Neural cell (in vitro differentiated cells): ENCODE data around the gene METTL9. TPM values are rescaled to one million over a fixed set of nuclear protein-coding genes. Genes with fewer than 3 reads are reported as not detected.

Source experiments
- H2AFZ ChIP-seq: fragments of 200-600, 300-800 bp; sonication (generic), shearing (Covaris generic); 2 replicates; pipeline ENCODE4 v1.6.0; 2014; ENCODE audit warnings: low read depth, mild to moderate bottlenecking, antibody characterized with exemption, low read length, moderate library complexity
- H3F3A ChIP-seq: fragments of 200-600 bp; shearing (Covaris generic); 2 replicates; pipeline ENCODE4 v1.6.1; 2016; ENCODE audit warnings: mild to moderate bottlenecking, moderate library complexity, mixed read lengths, antibody characterized with exemption, low read length; ENCODE audit not compliant: insufficient read depth, poor library complexity, severe bottlenecking
- H3K27ac ChIP-seq: fragments of 200-600, 300-800 bp; sonication (generic), shearing (Covaris generic); 2 replicates; pipeline ENCODE4 v1.5.1; 2014; ENCODE audit warnings: mild to moderate bottlenecking, low read length, moderate library complexity
- H3K27me3 ChIP-seq: fragments of 300-800, 200-600 bp; sonication (generic), shearing (Covaris generic); 2 replicates; pipeline ENCODE4 v1.6.0; 2014; ENCODE audit warnings: mild to moderate bottlenecking, low read depth, low read length, moderate library complexity; ENCODE audit not compliant: insufficient read depth
- H3K36me3 ChIP-seq: fragments of 300-800, 200-600 bp; sonication (generic), shearing (Covaris generic); 2 replicates; pipeline ENCODE4 v1.5.1; 2014; ENCODE audit warnings: mild to moderate bottlenecking, antibody characterized with exemption, low read length, moderate library complexity; ENCODE audit not compliant: insufficient read depth
- H3K4me2 ChIP-seq: fragments of 300-800, 200-600 bp; sonication (generic), shearing (Covaris generic); 2 replicates; pipeline ENCODE4 v1.6.0; 2014; ENCODE audit warnings: mild to moderate bottlenecking, low read length
- H3K4me3 ChIP-seq: fragments of 300-800, 200-600 bp; sonication (generic), shearing (Covaris generic); 2 replicates; pipeline ENCODE4 v1.5.1; 2014; ENCODE audit warnings: mild to moderate bottlenecking, low read length, moderate library complexity
- H3K79me2 ChIP-seq: fragments of 200-600 bp; shearing (Covaris generic); replicated peaks from 2 replicates; pipeline ENCODE4 v1.6.0; 2014; ENCODE audit warnings: mild to moderate bottlenecking, low read length, moderate library complexity; ENCODE audit not compliant: insufficient read depth
- H3K9ac ChIP-seq: fragments of 300-800, 200-600 bp; sonication (generic), shearing (Covaris generic); 2 replicates; pipeline ENCODE4 v1.6.1; 2016; ENCODE audit warnings: mild to moderate bottlenecking, low read length, mixed read lengths
- H3K9me2 ChIP-seq: fragments of 200-600 bp; shearing (Covaris generic); 2 replicates; pipeline ENCODE4 v1.6.1; 2016; ENCODE audit warnings: mild to moderate bottlenecking, low read length, mixed read lengths; ENCODE audit not compliant: insufficient read depth
- H3K9me3 ChIP-seq: fragments of 200-600, 300-800 bp; sonication (generic), shearing (Covaris generic); 2 replicates; pipeline ENCODE4 v1.6.1; 2016; ENCODE audit warnings: mild to moderate bottlenecking, mixed run types, low read length, moderate library complexity, mixed read lengths
- H4K20me1 ChIP-seq: fragments of 200-600 bp; shearing (Covaris generic); 2 replicates; pipeline ENCODE4 v1.6.1; 2016; ENCODE audit warnings: mild to moderate bottlenecking, mixed run types; ENCODE audit not compliant: insufficient read depth
- EP300 ChIP-seq: fragments of 450-650 bp; conservative IDR thresholded peaks from 2 replicates; pipeline ENCODE4 v1.6.1; 2014; ENCODE audit warnings: antibody characterized with exemption, mild to moderate bottlenecking, moderate library complexity; ENCODE audit not compliant: poor library complexity, severe bottlenecking
- EZH2 ChIP-seq: fragments of 200-600, 300-800 bp; shearing (Covaris generic), sonication (generic); IDR thresholded peaks from 2 replicates; pipeline ENCODE4 v1.6.1; 2014; ENCODE audit warnings: antibody characterized with exemption, low read length, borderline replicate concordance, mild to moderate bottlenecking; ENCODE audit not compliant: insufficient read depth, poor library complexity, severe bottlenecking
- MXI1 ChIP-seq: fragments of 450-650 bp; conservative IDR thresholded peaks from 2 replicates; pipeline ENCODE4 v1.6.1; 2014; ENCODE audit warnings: antibody characterized with exemption, mild to moderate bottlenecking; ENCODE audit not compliant: poor library complexity, severe bottlenecking
- POLR2AphosphoS5 ChIP-seq: IDR thresholded peaks from 2 replicates; pipeline ENCODE4 v1.6.1; 2012
- RAD21 ChIP-seq: fragments of 450-650 bp; conservative IDR thresholded peaks from 2 replicates; pipeline ENCODE4 v1.6.1; 2014; ENCODE audit warnings: antibody characterized with exemption, mild to moderate bottlenecking, moderate library complexity
- SMC3 ChIP-seq: fragments of 450-650 bp; conservative IDR thresholded peaks from 2 replicates; pipeline ENCODE4 v1.6.1; 2014; ENCODE audit warnings: antibody characterized with exemption, mild to moderate bottlenecking, moderate library complexity; ENCODE audit not compliant: poor library complexity
- TAF1 ChIP-seq: IDR thresholded peaks from 2 replicates; pipeline ENCODE4 v1.6.1; 2012; ENCODE audit warnings: low read depth
- polyA plus RNA-seq: library from polyadenylated mRNA; depleted of rRNA; stranded (reverse); fragments of >200 nt; gene quantifications from 2 replicates; pipeline ENCODE4 v1.2.3, GENCODE V29; 2014
- TF ChIP-seq, protein P1 (sequence below): fragments of 450-650 bp; IDR thresholded peaks from 2 replicates; pipeline ENCODE4 v1.5.1; 2014; ENCODE audit warnings: antibody characterized with exemption, mild to moderate bottlenecking, moderate library complexity; ENCODE audit not compliant: poor library complexity, severe bottlenecking
- TF ChIP-seq, protein P2 (sequence below): IDR thresholded peaks from 2 replicates; pipeline ENCODE4 v1.6.1; 2012; ENCODE audit warnings: borderline replicate concordance

METTL9 gene
- polyA plus RNA-seq, 1 donor from 2014 or later = 483 TPM

DNA sequence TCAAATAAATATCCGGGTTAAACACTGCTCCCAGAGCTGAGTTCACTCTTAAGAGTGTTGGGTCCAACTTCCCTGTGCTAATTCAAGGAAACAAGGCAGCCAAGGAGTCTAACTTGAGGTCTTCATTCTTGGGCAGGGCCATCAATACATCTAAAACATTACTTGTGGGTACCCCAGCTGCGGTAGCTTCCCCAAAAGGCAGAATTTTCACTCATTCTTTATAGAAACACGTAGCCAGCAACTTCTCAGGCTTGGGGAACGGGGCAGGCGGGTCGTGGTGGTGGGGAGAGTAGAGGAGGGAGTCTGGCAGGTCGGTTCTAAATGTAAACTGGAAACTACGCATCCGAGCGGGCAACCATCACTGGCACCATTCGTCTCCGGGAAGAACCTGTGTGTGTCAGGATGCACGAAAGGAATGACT is 666 bp upstream of the METTL9 start:
- no peaks in the 10 kb centered on the region for H3K36me3 ChIP-seq
- H3K79me2 ChIP-seq = peaks cover 37% of the 10 kb centered on the region
- H4K20me1 ChIP-seq = no peaks in the 10 kb centered on the region
- H3K9me3 ChIP-seq = no peaks in the 10 kb centered on the region
- peak overlapping the region; percentile 96 for H2AFZ ChIP-seq
- H3K4me3 ChIP-seq = peak overlapping the region; percentile 78
- H3K27me3 ChIP-seq = no peaks in the 10 kb centered on the region
- TF ChIP-seq SMC3 (no peak), EP300 (no peak), TAF1 (no peak), MXI1 (no peak), POLR2AphosphoS5 (no peak), EZH2 (no peak), RAD21 (no peak)
- TF ChIP-seq, protein P1, sequence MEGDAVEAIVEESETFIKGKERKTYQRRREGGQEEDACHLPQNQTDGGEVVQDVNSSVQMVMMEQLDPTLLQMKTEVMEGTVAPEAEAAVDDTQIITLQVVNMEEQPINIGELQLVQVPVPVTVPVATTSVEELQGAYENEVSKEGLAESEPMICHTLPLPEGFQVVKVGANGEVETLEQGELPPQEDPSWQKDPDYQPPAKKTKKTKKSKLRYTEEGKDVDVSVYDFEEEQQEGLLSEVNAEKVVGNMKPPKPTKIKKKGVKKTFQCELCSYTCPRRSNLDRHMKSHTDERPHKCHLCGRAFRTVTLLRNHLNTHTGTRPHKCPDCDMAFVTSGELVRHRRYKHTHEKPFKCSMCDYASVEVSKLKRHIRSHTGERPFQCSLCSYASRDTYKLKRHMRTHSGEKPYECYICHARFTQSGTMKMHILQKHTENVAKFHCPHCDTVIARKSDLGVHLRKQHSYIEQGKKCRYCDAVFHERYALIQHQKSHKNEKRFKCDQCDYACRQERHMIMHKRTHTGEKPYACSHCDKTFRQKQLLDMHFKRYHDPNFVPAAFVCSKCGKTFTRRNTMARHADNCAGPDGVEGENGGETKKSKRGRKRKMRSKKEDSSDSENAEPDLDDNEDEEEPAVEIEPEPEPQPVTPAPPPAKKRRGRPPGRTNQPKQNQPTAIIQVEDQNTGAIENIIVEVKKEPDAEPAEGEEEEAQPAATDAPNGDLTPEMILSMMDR = no peak
- TF ChIP-seq, protein P2, sequence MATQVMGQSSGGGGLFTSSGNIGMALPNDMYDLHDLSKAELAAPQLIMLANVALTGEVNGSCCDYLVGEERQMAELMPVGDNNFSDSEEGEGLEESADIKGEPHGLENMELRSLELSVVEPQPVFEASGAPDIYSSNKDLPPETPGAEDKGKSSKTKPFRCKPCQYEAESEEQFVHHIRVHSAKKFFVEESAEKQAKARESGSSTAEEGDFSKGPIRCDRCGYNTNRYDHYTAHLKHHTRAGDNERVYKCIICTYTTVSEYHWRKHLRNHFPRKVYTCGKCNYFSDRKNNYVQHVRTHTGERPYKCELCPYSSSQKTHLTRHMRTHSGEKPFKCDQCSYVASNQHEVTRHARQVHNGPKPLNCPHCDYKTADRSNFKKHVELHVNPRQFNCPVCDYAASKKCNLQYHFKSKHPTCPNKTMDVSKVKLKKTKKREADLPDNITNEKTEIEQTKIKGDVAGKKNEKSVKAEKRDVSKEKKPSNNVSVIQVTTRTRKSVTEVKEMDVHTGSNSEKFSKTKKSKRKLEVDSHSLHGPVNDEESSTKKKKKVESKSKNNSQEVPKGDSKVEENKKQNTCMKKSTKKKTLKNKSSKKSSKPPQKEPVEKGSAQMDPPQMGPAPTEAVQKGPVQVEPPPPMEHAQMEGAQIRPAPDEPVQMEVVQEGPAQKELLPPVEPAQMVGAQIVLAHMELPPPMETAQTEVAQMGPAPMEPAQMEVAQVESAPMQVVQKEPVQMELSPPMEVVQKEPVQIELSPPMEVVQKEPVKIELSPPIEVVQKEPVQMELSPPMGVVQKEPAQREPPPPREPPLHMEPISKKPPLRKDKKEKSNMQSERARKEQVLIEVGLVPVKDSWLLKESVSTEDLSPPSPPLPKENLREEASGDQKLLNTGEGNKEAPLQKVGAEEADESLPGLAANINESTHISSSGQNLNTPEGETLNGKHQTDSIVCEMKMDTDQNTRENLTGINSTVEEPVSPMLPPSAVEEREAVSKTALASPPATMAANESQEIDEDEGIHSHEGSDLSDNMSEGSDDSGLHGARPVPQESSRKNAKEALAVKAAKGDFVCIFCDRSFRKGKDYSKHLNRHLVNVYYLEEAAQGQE = no peak
- no peaks in the 10 kb centered on the region for H3K9me2 ChIP-seq
- H3F3A ChIP-seq = no peaks in the 10 kb centered on the region
- peak overlapping the region; percentile 85 for H3K27ac ChIP-seq
- peak overlapping the region; percentile 90 for H3K4me2 ChIP-seq
- peak overlapping the region; percentile 94 for H3K9ac ChIP-seq

DNA sequence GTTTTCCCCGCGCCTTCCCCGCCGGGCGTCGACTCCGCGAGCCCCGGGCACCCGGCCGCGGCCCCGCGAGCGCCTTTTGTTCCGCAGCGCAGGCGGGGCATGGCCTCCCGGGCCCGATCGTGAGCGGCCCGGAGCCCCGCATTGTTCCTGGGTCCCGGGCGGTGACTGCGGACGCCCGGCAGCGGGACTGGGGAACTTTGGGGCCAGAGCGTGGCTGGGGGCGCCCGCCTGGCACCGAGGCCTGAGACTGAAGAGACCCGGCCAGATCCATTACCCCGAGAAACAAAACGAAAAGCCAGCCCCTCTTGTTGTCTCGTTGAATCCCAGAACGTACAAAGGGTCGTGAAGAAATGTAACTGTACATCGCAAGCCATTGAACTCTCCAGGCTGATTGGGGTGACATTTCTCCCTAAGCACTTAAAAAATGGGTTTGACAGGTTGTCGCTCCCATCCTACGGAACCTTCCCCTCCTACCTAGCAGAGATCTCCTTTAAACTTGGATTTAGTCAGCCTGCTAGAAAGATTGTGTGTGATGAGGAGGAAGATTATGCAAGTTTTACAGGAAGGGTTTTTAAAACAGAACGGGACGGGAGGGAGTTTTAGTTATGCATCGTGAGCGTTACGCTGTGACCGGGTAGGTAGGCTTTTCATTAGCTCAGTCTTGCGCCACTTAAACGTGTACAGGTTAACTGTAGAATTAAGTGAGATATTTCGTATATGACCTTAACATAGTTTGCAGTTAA is 825 bp downstream of the METTL9 start:
- Histone ChIP-seq H3K9ac (peak overlapping the region; percentile 94), H3K9me2 (no peaks in the 10 kb centered on the region), H3K27me3 (no peaks in the 10 kb centered on the region), H3K4me3 (peak overlapping the region; percentile 78), H3K36me3 (no peaks in the 10 kb centered on the region), H3K4me2 (peak overlapping the region; percentile 87), H2AFZ (no peak overlapping the region), H4K20me1 (no peaks in the 10 kb centered on the region), H3F3A (no peaks in the 10 kb centered on the region), H3K27ac (peak overlapping the region; percentile 85), H3K9me3 (no peaks in the 10 kb centered on the region), H3K79me2 (peaks cover 52% of the 10 kb centered on the region)
- no peak for TF ChIP-seq SMC3
- TF ChIP-seq MXI1 = peak; percentile 2
- TF ChIP-seq, protein P2 = peak; percentile 70
